Inferior parietal cortex (tissue), 1 donor: ENCODE results near the gene SPATA2L.
A peak's percentile ranks its signal among the peaks of the same experiment; 100 is the strongest.

Experiments used
- DNase-seq: peaks from one replicate; pipeline ENCODE4 v3.0.0-alpha.2; 2016; ENCODE audit errors: extremely low spot score

SPATA2L gene

DNA sequence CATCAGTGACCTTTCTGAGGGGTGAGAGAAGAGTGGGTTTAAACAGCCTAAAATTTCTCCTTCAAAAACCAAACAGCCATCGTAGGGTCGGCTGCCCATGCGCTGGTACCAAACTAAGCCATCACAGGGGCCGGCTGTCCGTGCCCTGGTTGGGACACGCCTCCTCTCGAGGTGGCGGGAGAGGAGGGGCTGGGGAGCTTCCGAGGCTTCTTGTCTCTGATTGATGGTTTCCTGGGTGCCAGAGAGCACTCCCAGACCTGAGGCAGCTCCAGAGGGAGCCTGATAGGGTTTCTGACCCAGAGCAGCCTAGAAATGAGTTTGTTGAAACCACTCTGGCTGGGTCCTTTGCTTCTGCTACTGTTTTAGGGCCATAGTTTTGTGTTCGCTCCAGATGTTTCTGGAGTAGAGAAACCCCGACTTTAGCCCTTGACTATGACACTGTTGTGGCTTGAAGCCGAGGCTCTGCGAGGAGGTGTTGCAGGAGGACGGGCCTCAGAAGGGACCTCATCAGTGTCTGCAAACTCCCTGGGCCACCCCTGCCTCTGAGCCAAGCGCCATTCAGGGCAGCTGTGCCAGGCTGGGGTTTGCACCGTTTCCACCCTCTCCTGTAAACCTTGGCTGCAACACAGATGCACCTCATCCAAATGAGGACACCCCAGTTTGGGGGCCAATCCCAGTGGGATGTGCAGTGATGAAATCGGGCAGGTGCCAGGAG is 26.1 kb upstream of the SPATA2L start:
- DNase-seq, result no peak

DNA sequence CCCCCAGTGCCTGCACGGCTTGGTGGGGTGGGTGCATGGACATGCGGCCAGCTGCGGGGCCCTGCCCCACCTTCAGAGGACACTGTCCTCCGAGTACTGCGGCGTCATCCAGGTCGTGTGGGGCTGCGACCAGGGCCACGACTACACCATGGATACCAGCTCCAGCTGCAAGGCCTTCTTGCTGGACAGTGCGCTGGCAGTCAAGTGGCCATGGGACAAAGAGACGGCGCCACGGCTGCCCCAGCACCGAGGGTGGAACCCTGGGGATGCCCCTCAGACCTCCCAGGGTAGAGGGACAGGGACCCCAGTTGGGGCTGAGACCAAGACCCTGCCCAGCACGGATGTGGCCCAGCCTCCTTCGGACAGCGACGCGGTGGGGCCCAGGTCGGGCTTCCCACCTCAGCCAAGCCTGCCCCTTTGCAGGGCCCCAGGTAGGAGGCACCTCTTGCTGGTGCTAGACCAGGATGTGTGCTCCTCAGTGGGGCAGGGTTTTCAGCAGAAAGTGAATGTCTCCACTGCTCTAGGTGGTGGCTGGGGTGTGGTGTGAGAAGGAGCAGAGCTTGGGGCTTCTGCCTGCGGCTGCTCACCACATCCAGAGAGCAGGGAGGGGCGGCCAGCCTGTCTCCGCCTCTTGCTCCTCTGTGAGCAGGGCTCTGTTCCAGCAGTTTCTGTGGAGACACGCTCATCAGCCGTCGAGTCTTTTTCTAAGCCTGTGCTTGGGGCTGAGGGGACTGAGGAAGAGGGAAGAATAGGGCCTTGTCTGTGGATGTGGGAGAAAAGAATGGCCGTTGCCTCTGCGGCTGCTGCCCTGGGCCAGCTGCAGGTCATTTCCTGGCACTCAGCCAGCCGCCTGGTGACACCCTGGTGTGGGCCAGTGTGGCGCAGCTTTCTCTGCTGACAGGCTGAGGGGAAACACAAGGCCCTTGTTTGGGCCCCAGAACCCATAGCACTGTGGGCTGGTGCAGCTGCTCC is 22.1 kb upstream of the SPATA2L start:
- DNase-seq, result peak; percentile 89

DNA sequence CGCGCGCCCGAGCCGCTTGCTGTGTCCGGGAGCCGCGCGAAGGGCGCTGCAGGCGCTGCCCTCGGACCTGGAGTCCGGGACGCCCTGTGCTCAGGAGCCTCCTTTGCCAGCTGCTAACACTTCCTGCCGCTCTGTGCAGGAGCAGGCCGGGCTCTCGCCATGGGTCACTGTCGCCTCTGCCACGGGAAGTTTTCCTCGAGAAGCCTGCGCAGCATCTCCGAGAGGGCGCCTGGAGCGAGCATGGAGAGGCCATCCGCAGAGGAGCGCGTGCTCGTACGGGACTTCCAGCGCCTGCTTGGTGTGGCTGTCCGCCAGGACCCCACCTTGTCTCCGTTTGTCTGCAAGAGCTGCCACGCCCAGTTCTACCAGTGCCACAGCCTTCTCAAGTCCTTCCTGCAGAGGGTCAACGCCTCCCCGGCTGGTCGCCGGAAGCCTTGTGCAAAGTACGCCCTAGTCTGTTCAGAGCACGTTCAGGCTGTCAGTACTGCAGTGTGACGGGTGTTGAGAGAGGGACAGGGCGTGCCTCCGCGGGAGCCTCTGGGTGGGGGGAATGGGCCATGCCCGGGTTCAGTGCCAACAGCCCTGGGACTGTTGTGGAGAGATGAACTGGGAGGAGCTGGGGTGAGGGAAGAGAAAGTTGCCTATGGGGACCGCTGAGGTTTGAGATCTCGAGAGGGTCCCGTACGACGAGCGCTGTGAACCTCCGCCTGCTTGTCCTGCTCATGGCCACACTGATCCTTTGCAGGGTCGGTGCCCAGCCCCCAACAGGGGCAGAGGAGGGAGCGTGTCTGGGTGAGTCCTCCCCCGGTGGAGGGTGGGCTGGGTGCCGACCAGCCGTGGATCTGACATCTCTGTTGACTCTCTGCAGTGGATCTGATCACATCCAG is 21.1 kb upstream of the SPATA2L start:
- DNase-seq, result no peak

DNA sequence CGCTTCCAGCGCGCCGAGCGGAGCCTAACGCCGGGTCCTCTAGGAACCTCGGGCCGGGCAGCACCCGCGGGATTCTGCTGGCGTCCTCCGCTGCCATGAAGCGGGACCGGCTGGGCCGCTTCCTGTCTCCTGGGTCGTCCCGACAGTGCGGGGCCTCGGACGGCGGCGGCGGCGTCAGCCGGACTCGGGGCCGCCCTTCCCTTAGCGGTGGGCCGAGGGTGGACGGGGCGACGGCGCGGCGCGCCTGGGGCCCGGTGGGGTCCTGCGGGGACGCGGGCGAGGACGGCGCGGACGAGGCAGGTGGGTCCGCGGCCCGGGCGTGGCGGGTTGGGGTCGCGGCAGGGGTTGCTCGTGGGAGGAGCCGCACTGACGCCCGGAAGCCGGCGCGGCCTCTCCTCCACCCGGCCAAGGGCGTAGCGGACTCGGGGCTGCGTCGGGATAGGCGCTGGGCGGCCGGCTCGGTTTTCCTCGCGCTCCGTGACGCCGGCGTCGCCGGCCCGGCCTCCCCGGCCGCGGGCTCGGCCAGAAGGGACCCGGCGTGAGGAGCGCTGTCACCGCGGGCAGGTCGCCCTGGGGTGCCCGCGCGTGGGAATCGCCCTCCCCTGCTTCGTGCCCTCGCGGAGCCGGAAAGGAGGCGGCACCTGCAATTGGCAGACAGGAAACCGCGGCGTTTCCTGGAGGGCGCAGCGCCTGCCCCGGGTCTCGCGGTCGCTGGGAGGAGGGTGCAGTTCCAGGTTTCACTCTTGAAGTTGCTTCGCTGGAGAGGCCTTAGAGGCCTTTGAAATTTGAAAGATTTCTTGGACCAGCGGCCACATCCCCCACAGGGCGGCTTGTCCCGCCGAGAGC is 20.3 kb upstream of the SPATA2L start:
- no peak for DNase-seq

DNA sequence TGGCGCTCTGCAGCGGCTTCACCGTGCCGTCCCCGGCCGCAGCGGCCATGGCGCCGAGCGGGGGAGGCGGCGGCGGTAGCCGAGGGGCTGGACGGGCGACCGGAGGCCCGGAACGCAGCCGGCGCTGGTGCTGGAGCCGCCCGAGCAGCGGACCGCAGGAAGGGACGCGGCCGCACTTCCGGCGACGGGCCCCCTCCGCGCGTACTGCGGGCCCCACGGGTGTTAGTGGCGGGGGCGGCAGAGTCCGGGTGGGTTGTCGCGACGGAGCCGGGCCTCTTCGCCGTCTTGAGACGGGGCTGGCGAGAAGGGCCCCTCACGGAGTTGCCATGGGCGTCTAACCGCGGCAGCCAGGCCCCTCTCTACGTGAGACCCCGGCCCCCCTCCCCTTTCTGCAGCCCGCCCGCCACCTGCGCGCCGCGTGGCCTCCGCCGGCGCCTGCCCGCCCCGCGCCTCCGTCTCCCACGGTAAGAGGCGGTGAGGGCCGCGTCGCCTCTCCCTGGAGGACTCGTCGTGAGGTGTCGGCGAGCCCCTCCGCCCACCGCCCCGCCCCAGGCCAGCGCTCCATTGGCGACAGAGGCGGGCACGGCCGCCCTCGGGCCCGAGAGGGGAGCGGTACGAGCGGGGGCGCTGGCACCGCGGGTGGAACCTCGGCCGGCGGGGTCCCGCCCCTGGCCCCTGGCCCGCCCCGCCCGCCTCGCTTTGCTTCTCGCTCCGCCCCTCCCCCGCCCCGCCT is 19.5 kb upstream of the SPATA2L start, which contains the start of the genes VPS9D1 and ZNF276:
Gene VPS9D1 (minus strand): TSS at position 86 of the 733 bp plus-strand sequence. CDS start 37 bp downstream, at position 49.
Gene ZNF276 (plus strand): TSS at position 725 of the 733 bp plus-strand sequence. CDS start 104 bp downstream, outside the sequence.
- DNase-seq, result peak; percentile 74

DNA sequence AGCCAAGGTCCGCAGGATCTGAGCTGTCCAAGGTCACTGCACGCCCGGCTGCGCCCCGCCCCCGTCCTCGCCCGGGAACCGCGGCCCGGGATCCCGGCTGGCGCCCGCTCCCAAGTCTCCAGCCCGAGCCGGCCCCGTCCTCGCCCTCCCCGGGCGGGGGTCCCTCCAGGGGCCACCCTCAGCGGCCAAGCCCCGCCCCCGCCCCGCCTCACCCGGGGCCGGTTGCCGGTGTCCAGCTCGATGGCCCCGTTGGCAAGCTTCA is 19.0 kb upstream of the SPATA2L start:
- no peak for DNase-seq

DNA sequence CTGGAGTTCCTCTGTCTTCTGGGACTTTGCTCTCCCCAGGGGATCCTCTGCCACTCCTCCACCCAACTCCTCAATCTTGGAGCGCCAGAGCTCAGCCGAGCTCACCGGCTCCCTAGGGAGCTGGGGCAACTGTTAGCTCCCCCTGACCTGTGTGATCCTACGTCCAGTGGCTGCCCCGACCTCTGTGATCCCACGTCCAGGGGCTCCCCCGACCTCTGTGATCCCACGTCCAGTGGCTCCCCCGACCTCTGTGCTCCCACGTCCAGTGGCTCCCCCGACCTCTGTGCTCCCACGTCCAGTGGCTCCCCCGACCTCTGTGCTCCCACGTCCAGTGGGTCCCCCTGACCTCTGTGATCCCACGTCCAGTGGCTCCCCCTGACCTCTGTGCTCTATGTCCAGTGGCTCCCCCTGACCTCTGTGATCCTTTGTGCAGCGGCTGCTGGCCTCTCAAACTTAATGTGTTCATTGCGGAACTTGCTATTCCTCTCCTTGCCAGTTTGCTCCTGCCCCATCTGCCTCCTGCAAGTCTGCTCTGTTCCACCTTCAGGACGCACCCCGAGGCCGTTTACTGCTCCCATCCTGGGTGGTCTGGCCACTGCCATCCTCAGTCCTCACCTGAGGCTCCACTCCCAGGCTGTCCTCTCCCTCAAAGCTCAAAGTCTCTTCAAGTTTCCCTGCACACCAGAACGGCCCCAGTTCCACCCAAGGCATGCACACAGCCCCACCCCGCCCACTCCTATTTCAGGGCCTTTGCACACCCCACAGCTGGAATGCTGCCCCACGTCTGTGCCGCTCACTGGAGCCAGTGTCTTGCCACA is 16.4 kb upstream of the SPATA2L start:
- no peak for DNase-seq

DNA sequence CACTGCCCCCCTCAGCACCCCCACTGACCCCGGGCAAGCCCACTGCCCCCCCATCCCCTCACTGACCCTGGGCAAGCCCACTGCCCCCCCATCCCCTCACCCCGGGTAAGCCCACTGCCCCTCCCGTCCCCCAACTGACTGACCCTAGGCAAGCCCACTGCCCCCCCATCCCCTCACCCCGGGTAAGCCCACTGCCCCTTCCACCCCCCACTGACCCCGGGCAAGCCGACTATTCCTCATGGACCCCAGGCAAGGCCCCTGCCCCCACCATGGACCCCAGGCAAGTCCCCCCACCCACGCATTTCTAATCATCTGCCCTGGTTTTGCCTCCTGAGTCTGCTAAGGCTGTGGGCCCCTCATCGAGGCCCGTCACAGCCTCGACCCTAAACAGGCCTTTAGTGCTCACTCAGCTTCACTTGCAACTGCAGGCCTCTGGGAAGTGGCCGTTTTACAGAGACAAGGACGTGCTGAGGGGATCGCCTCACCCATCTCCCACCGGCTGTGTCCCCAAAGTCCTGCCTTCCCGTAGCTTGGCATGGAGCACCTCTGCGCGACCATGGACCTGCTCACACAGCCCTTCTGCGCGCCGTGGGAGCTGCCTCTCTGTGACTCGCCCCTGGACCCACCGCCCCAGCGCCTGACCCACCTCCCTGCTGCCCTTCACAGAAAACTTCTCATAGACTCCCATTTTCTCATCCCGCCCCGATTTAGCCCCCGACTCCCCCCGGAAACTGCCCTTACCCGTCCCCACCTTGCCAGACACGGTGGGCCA is 15.6 kb upstream of the SPATA2L start:
- no peak for DNase-seq

DNA sequence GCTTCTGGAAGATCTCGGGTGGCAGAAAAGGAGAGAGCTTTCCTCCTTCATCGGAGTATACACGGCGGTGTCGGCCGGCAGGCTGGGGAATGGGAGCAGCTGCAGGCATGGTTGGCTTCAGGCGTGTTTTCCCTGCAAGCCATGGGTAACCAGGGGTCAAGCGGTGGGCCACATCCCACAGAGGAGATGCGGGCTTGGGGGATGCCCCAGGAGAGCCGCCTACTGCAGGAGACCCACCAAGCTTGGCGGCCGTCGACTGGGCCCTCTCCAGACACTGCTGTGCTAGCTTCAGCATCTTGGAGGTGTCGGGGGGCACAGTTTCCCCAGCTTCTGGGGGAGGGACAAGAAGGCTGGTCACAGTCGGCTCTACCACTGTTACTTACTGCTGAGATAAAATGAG is 15.0 kb upstream of the SPATA2L start:
- no peak for DNase-seq

DNA sequence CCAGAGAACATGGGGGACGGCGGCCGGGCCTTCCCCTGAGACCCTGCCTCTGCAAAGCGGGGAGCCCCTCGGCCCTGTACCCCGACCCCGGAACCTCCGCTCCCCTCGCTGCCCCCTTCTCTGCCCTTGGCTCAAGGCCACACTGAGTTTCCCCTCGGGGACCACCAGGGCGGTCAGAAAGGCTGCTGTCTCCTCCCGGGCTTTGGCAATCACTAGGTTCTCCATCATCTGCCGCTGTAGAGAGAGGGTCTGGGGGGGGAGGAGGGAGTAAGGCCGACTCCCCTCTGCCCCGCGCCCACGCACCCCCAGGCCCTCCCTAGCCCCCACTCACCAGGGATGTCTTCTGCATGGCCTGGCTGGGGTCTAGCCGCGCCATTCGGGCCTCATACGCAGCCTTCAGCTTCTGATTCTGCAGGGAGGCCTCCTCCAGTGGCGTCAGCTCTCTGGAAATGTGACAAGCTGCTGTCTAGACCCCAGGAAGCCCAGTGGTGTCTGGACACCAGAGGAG is 10.8 kb upstream of the SPATA2L start:
- no peak for DNase-seq

DNA sequence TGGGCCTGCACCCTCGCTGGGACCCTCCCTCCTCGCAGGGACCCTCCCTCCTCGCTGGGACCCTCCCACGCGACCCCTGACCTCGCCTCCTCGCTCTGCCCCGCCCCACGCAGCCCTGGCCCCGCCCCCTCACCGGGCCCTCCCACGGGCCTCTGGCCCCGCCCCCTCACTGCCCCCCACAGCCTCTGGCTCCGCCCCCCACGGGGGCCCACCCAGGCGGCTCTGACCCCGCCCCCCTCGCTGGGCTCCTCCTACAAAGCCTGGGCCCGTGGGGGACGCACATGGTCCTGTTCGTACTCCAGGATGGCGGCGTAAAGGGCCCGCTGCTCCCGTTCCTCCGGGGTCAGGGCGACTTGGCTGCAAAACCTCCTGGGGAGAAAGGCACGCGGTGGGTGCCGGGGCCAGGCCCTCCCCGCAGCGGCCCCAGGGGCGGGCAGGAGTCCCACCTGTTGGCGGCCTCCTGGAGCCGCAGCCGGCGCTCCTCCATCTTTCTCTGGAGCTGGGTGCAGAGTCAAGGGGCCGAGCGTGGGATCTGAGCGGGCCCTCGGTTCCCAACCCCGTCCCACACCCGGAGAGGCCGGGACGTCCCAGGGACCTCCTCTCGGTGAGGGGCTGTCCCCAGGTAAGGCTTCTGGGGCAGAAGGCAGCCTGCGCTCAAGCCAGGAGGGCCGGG is 10.2 kb upstream of the SPATA2L start:
- no peak for DNase-seq

DNA sequence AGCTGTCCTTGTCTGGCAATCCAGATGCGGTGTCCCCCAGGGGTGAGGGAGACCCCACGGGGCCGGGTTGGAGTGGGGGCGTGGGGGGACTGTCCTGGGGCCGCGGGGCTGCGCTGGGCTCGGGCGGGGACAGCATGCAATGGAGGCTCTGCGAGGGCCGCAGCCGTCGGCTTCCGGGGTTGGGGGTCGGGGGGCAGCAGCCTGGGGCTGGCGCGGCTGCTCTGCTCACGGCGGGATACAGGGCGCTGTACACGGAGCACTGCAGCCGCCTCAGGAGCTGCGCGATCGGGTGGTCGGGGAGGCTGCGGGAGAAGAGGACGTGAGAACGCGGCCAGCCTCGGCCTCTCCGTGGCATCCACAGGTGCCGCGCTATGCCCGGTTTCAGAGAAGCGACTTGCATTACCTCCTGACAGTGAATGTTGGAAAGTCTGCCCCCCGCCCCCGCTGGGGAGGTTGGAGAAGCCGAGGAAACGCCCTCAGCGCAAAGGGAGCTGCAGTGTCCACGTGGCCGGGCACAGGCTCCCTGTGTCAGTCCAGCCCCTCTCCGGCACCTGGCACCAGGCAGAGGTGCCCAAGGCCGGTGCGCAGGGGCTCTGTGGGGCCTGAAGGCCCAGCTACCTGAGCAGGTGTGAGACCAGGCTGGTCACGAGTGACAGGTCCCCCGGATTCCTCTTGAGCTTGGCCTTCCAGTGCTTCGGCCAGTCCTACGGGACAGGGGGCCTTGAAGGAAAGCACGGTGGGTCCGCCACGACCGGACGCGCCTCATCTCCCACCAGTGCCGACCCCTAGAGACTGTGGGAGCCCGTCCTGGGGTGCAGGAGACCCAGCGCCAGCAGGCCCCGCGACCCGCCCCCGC is 9.4 kb upstream of the SPATA2L start:
- no peak for DNase-seq

DNA sequence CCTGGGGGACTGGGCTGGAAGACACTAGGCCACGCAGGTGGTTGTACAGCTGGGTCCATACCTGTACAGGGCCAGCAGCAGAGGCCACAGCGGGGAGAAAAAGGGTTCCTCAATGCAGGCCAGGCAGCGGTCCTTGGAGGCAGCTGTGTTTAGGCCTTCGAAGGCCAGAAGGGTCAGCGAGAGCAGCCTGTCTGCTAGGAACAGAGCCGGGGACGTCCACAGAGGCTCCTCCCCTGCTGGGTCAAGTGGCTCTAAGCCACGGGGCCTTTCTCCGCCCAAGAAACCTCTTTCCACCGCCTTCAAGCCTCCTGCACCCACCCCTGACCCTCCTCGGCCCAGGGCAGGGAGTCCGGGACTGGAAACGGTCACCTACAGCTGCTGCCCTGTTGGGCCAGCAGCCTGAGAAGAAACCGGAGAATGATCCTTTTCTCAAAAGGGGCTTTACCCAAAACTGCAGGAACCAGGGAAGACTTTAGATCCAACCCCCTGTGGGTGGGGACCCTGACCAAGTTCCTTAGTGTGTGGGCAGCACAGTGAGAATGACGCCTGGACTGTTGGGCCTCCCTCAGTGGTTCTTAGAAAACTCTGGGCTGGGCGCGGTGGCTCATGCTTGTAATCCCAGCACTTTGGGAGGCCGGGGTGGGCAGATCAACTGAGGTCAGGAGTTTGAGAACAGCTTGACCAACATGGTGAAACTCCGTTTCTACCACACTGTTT is 8.4 kb upstream of the SPATA2L start:
- no peak for DNase-seq

DNA sequence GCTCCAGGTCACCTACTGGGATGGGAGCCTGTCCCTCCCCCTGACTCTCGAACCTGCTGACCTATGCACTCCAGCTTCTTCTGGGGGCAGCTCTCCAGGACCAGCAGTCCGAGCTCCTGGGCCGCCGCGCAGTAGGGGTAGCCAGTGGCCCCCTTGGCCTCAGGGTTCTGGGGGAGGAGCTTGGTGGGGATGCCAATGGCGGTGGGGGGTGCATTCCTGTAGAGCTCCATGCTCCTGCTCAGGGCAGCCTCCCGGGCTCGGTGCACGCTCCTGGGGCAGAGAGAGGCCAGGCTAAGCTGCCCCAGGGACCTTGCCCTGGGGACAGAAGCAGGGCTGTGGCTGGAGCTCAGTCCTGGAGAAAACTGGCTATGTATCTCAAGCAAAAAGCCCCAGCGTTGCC is 7.7 kb upstream of the SPATA2L start:
- no peak for DNase-seq

DNA sequence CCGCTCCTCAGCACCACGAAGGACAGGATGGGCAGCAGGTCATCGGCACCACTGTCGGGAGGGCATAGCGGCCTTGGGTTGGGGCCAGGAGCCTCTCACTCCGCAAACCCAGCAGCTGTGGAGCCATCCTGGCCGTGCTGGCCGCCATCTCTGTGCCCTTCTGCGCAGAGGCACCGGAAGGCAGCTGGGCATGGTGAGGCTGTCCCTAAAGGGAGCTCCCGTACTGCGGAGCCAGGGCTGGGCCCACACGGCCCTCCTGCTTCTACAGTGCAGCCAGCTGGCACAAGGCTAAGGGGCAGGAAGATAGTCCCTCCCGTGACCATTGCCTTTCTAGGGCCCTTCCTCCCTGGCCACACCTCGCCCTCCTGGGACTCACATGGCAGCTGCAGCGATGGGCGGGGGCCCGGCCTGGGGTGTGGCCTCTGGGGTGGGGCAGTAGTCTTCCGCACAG is 7.0 kb upstream of the SPATA2L start:
- DNase-seq, result no peak

DNA sequence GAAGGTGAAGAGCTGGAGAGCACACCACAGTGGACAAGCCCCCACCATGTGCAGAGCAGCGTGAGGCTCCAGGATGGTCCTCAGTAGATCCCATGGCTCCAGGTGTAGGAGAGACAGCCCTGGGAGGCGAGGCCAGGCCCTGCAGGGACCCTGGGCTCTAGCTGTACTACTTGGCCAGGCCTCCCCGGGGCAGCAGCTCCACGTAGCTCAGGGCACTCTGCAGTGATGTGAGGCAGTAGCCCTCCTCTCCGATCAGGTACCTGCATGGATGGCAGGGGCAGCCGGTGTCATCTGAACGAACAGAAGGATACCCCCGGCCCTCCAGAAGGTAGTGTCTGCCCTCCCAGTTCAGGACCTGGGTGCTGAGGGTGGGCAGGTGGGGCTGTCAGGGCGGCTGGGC is 6.2 kb upstream of the SPATA2L start:
- DNase-seq, result no peak
